Colonic mucosa (tissue), 4 donors: Measurements from ENCODE around the gene NFASC. TPM values are rescaled to one million over a fixed set of nuclear protein-coding genes. Genes with fewer than 3 reads are reported as not detected.

Experiments used
- DNase-seq: peaks from one replicate; pipeline ENCODE4 v3.0.0-alpha.2; 2020
- H3K27ac ChIP-seq: fragments of 200-600 bp; one replicate; pipeline ENCODE4 v1.8.0; 2021
- H3K27me3 ChIP-seq: fragments of 200-600 bp; one replicate; pipeline ENCODE4 v1.8.0; 2021
- H3K36me3 ChIP-seq: fragments of 200-600 bp; one replicate; pipeline ENCODE4 v1.8.0; 2021
- H3K4me1 ChIP-seq: fragments of 200-600 bp; one replicate; pipeline ENCODE4 v1.8.0; 2021; ENCODE audit warnings: mild to moderate bottlenecking
- H3K4me3 ChIP-seq: fragments of 200-600 bp; one replicate; pipeline ENCODE4 v1.8.0; 2021
- H3K9ac ChIP-seq, 2 donors: one replicate each; pipeline ENCODE4 v1.7.0; 2013; ENCODE audit warnings: control low read depth in 2 of 2, low read depth in 2 of 2, low read length in 2 of 2
- H3K9me3 ChIP-seq: fragments of 200-600 bp; one replicate; pipeline ENCODE4 v1.8.0; 2021
- CTCF ChIP-seq: fragments of 200-600 bp; IDR thresholded peaks from one replicate; pipeline ENCODE4 v1.8.0; 2022; ENCODE audit warnings: antibody characterized with exemption, mild to moderate bottlenecking
- intact Hi-C: fragments of 100-400 bp; cut with DNase I; formaldehyde crosslinking; loops from one replicate; pipeline ENCODE4 v1.14.1; 2022
- total RNA-seq, 2 donors: library from RNA; stranded (reverse); fragmentation: NEBNext Ultra II Directional in 1 of 2; extraction: Animal tissue kit (Norgen Biotek cat#: 25700) in 1 of 2; gene quantifications; one replicate each; pipeline ENCODE4 v1.2.1, GENCODE V29; 2021
- donor health status: healthy.
- donor health status: DM: no; HTN: no; CAD: no.
- donor health status: DM: no; HTN: no; CAD: no.

Gene NFASC
- total RNA-seq, 2 donors from 2014 or later, result 12.1 to 13.9 TPM

- no peaks in the 10 kb centered on the region for H3K36me3 ChIP-seq
- H3K4me3 ChIP-seq, result no peak overlapping the region
- no peaks in the 10 kb centered on the region for H3K4me1 ChIP-seq
- H3K27me3 ChIP-seq, result no peaks in the 10 kb centered on the region
- no peak for DNase-seq
- no peak overlapping the region for H3K27ac ChIP-seq
- intact Hi-C loops, result no loop called here
- peak overlapping the region in 1 of 2 donors; percentile 12 for H3K9ac ChIP-seq
- no peaks in the 10 kb centered on the region for H3K9me3 ChIP-seq
- TF ChIP-seq CTCF, result no peak
These were observed 127.1 kb downstream of the NFASC start for GRCh38 chr1:204997591-204998355.

GRCh38 chr1:205001162-205001561, 130.5 kb downstream of the NFASC start:
- H3K36me3 ChIP-seq, result no peaks in the 10 kb centered on the region
- no peak overlapping the region for H3K9ac ChIP-seq
- no peaks in the 10 kb centered on the region for H3K4me1 ChIP-seq
- intact Hi-C loops, result no loop called here
- H3K4me3 ChIP-seq, result no peak overlapping the region
- TF ChIP-seq CTCF, result no peak
- no peak for DNase-seq
- H3K27ac ChIP-seq, result no peak overlapping the region
- H3K27me3 ChIP-seq, result no peaks in the 10 kb centered on the region
- no peaks in the 10 kb centered on the region for H3K9me3 ChIP-seq

DNA sequence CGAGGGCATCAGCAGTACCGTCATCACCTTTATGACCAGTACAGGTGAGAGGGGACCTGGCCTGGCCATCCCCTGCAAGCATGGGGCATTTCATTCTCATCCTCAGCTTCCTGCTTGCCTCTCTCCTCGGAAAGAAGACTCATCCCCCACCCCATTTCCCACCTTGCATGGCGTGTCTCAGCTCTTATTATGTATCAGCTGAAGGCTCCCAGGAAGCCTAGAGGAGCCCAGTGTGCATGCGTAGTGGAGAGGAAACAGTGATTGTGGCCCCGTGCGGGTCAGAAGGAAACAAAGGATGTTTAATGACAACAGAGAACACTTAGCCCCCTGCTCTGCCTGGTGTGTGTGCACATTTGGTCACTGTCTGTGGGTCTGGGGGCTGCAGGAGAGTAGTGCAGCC, 132.0 kb downstream of the NFASC start:
- H3K4me1 ChIP-seq, result no peaks in the 10 kb centered on the region
- no peak overlapping the region for H3K9ac ChIP-seq
- H3K27me3 ChIP-seq, result no peaks in the 10 kb centered on the region
- no peaks in the 10 kb centered on the region for H3K36me3 ChIP-seq
- no peaks in the 10 kb centered on the region for H3K9me3 ChIP-seq
- no peak for DNase-seq
- intact Hi-C loops, result no loop called here
- H3K27ac ChIP-seq, result no peak overlapping the region
- H3K4me3 ChIP-seq, result no peak overlapping the region
- TF ChIP-seq CTCF, result no peak

DNA sequence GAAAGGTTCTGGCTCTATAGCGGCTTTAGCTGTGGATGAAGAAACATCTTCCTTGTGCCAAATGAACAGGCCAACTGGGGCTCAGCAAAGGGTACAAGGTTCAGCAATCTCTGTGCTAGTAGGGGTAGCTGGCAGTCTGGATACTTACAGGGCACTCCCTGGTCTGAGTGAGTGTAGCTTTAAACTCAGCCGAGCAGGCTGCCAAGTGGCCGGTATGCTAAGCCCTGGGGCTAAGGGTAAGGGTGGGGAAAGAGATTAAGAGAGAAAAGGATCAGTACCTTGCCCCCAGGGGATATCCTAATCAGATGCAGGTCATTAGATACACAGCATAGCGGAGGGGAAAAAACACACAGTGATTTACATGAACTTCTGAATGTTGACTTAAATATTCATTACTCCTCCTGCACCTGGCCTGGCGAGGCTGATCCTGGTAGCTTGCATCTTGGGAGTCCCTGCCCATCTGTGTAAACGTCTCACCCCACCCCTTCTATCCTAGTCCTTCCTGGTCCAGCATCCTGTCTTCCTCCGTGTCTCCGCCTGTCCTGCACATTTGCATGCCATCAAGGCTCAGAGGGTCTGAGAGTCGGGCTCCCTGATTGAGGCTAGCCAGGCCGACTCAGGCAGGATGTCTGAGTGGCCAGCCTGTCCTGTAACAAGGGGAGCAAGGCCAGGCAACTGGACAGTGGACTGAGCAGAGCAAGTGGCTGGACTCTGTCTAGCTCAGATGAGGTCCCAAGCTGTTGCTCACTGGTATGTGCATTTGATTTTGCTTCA, 132.9 kb downstream of the NFASC start:
- intact Hi-C loops, result no loop called here
- Histone ChIP-seq H3K27me3 (no peaks in the 10 kb centered on the region), H3K4me1 (no peaks in the 10 kb centered on the region), H3K9ac (no peak overlapping the region), H3K36me3 (no peaks in the 10 kb centered on the region), H3K27ac (no peak overlapping the region), H3K4me3 (no peak overlapping the region), H3K9me3 (no peaks in the 10 kb centered on the region)
- no peak for TF ChIP-seq CTCF
- DNase-seq, result no peak

DNA sequence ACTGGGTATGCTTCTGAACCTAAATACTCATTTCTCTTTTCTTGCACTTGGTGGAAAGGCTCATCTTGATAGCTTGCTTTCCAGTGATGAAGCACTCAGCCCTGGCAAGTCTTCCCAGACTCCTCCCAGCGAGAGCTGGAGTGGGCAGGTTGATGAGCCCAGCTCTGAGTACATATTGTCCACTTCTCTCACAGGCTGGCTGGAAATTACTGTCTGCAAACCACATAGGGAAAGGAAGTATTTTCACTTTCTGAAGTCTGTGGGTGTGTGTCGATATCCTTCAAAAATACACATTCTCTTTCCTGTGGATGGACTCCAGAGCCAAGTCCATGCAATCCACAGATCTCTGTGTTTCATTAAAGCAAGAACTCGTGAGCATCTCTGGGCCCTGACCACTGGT, 133.7 kb downstream of the NFASC start:
- Histone ChIP-seq H3K9me3 (no peaks in the 10 kb centered on the region), H3K27me3 (no peaks in the 10 kb centered on the region), H3K9ac (no peak overlapping the region), H3K4me1 (no peaks in the 10 kb centered on the region), H3K36me3 (no peaks in the 10 kb centered on the region), H3K4me3 (no peak overlapping the region), H3K27ac (no peak overlapping the region)
- intact Hi-C loops, result no loop called here
- no peak for TF ChIP-seq CTCF
- DNase-seq, result no peak
